ENCODE results near the gene GSAP.

DNA sequence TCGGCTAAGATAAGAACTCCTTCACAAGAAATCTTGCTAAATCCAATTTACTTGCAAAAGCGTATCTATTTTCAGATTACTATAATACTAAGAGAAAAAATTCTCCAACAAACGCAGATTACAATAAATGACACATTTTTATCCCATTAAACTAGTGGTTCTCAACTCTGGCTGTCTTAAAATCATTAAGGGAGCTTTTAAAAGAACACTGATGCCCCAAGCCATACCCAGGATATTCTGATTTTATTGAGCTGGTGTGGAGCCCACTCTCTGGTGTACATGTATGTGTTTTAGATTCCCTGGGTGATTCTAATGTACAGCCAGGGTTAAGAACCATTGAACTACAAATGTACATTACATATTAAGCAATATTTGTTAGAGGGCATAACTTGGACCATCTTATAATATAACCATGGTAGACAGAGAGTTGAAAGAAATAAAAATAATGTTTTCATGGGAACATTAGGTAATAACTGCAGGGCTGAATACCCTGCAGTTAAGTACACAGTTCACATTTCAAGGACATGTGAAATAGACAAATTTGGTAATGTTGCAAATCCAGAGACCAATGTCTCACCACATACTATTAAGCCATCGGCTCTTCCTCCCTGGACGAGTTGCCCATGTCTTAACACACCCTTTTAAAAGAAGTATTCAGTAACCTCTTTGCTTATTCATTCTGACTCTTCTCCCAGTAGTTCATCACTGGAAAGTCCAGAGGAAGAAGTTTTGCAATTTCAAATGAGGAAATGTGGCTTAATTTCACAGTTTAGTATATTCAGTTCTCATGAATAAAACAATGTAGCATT, 6.2 kb downstream of the GSAP start:
- TF ChIP-seq, protein P1, sequence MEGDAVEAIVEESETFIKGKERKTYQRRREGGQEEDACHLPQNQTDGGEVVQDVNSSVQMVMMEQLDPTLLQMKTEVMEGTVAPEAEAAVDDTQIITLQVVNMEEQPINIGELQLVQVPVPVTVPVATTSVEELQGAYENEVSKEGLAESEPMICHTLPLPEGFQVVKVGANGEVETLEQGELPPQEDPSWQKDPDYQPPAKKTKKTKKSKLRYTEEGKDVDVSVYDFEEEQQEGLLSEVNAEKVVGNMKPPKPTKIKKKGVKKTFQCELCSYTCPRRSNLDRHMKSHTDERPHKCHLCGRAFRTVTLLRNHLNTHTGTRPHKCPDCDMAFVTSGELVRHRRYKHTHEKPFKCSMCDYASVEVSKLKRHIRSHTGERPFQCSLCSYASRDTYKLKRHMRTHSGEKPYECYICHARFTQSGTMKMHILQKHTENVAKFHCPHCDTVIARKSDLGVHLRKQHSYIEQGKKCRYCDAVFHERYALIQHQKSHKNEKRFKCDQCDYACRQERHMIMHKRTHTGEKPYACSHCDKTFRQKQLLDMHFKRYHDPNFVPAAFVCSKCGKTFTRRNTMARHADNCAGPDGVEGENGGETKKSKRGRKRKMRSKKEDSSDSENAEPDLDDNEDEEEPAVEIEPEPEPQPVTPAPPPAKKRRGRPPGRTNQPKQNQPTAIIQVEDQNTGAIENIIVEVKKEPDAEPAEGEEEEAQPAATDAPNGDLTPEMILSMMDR (IDR thresholded peaks at IDR 0.05), result no peak
- TF ChIP-seq POLR2A (IDR thresholded peaks at IDR 0.05), result no peak
- TF ChIP-seq POLR2AphosphoS5 (IDR thresholded peaks at IDR 0.05), result no peak
